GM21390 (cell line): ENCODE results near the gene CTSL.

Experiments used
- ATAC-seq: cut with Tn5 transposase; IDR thresholded peaks from one replicate; pipeline ENCODE4 v1.9.1; 2021; ENCODE audit not compliant: unreplicated experiment

The CTSL gene

GRCh38 chr9:87699835-87700234 lies 26.1 kb upstream of the CTSL start:
- no peak for ATAC-seq

GRCh38 chr9:87701491-87701890 lies 24.4 kb upstream of the CTSL start:
- ATAC-seq, result no peak

- no peak for ATAC-seq
These were observed 23.9 kb upstream of the CTSL start for GRCh38 chr9:87701931-87702421.

- no peak for ATAC-seq
These were observed 23.0 kb upstream of the CTSL start for GRCh38 chr9:87702921-87703320.

GRCh38 chr9:87703636-87704276 lies 22.2 kb upstream of the CTSL start:
- ATAC-seq, result no peak

- ATAC-seq, result no peak
These were observed 21.6 kb upstream of the CTSL start for GRCh38 chr9:87704342-87704741.

GRCh38 chr9:87706066-87706739 lies 19.7 kb upstream of the CTSL start:
- ATAC-seq, result no peak

- ATAC-seq, result no peak
These were observed 18.0 kb upstream of the CTSL start for GRCh38 chr9:87707805-87708506.

- no peak for ATAC-seq
These were observed 17.4 kb upstream of the CTSL start for GRCh38 chr9:87708546-87708945.

GRCh38 chr9:87708986-87709728 lies 16.8 kb upstream of the CTSL start:
- ATAC-seq, result no peak

- no peak for ATAC-seq
These were observed 15.5 kb upstream of the CTSL start for GRCh38 chr9:87710443-87710842.

- ATAC-seq, result no peak
These were observed 13.8 kb upstream of the CTSL start for GRCh38 chr9:87711857-87712800.

- ATAC-seq, result no peak
These were observed 13.1 kb upstream of the CTSL start for GRCh38 chr9:87712801-87713277.

- ATAC-seq, result no peak
These were observed 12.5 kb upstream of the CTSL start for GRCh38 chr9:87713278-87713987.

- ATAC-seq, result no peak
These were observed 12.0 kb upstream of the CTSL start for GRCh38 chr9:87713988-87714330.

- no peak for ATAC-seq
These were observed 11.1 kb upstream of the CTSL start for GRCh38 chr9:87714819-87715218.

- no peak for ATAC-seq
These were observed 9.8 kb upstream of the CTSL start for GRCh38 chr9:87716141-87716540.

GRCh38 chr9:87717456-87717855 lies 8.5 kb upstream of the CTSL start:
- ATAC-seq, result no peak

- ATAC-seq, result no peak
These were observed 7.7 kb upstream of the CTSL start for GRCh38 chr9:87718231-87718630.
